C1 segment of cervical spinal cord (tissue), 14 donors: ENCODE results near the gene PARK7.

ENCODE experiments used
- DNase-seq, 14 donors: peaks; one replicate each; lab custom pipeline; 2025; lab: John Stamatoyannopoulos, UW

The PARK7 gene

DNA sequence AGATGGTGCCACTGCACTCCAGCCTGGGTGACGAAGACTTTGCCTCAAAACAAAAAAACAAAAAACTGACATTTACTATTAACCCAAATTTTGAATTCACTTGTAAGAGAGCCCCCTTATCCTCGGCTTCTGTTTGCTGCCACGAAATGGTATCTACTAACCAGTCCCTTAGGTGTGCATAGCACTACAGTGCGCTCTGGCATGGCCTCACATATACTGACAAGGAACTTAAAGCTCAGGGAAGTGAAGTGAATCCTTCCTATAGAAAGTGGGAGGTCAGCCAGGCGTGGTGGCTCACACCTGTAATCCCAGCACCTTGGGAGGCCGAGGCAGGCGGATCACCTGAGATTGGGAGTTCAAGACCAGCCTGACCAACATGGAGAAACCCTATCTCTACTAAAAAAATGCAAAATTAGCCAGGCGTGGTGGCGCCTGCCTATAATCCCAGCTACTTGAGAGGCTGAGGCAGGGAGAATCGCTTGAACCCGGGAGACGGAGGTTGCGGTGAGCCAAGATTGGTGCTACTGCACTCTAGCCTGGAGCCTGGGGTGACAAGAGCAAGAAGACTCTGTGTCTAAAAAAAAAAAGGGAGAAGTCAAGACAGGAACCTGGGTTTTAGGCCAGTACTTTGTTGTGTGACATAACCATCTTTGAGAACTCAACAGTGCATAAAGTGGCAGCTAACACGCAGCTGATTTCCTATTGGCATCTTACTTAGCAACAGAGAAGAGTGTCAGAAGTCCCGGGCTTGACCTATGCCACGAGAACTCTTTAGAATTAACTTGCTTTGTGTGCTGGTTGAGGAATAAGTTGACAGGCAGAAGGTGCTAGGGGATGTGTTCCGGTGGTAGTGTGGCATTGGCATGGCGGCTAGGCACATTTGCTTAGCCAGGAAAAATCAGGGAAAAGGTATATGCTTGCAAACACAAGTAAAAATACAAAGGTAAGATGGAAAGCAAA is 47.8 kb downstream of the PARK7 start:
- DNase-seq = no peak

DNA sequence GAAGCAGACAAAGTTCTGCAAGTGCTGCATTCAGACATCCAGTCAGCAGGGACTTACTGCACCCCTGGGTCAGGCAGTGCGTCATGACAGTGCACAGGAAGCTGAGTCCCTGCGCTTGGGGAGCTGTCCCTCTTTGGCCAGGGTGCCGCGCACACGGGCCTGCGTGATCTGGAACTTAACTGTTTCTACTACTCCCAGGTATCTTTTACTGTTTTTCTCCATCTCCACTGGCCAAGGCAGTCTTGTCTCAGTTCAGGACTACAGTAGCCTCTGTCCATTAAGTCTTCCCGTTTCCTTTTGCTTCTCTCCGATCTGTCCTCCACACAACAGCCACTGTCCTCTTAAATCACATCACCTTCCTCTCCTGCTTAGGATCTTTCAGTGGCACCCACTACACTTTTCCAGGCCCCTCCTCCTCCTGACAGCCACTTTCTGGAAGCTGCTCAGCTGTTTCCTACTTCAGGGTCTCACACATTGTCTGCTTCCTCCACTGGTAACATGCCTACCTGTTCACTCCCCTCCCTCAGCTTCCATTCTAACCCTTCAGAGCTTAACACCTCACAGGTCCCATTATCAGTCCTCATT is 48.7 kb downstream of the PARK7 start:
- DNase-seq = no peak

DNA sequence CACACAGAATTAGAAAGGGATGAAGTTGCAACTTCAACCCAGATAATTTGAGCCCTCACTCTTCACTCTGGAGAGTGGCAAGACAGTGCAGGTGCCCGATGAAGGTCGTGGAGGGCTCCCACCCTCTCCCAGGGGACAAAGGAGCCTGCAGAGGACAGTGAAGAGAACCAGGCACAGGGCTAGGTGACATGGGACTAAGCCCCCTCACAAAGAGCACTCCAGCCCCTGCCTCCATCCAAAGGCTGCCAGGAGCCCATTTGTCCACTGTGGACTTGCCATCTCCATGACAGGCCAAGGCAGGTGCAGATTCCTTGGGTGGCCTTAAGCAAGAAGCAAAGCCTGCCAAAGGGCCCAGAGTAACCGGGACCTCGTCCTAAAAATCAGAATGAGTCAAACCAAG is 49.5 kb downstream of the PARK7 start:
- no peak for DNase-seq

DNA sequence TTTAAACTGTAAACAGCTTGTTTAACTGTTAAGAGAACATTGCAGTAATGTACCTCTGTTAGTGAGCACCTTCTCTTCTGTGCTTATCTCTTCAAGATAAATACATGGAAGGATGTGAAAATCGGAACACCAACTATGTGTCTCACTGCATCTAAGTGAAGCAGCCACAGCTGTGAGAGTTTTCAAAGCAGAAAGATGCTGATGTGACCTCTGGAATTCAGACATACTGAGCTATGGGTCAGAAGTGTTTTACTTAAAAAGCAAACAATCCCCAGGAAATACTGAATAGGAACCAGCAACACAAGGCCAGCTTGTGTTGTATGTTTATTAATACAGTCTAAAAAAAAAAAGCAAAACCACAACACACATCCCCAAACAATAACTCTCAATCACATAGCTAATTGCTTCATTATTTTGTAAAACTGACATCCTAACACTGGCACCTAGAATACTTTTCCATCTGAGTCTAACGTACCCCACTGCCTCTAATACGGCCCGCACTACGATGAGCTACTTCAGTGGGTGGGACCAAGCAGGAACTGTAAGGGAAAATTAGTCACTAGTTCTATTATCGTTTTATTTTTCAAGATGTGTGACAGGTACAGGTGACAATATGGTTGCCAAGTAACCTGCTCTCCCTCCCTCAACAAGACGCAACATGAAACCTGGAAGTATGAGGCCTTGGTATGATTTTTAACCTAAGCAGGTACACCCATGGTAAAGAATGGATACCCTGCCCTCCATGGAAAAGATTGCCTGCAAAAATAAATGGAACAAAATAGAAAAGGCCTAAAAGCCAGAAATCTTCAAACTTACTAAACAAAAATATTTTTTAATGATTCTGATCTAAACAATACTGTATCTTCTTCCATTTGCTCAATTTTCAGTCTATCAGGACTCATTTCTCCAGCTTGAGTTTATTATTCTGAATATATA is 50.7 kb downstream of the PARK7 start:
- no peak for DNase-seq

DNA sequence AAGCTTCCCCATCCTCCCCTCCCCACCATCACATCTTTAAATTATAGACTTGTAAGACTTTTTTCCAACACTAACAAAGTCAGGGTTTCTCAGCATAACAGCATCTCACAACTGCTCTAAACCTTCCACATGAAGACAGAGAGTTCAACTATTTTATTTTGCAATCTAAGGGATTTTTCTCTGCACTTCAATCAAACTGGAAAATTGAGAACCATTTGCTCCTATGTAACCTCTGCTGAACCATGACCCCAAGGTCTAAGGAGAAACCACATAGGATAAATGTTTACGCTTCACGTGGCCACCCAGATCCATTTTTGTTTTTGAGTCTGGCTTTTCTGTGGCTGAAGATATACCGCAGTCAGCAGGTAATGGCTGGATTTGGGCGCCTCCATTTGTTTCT is 51.4 kb downstream of the PARK7 start:
- DNase-seq = no peak

DNA sequence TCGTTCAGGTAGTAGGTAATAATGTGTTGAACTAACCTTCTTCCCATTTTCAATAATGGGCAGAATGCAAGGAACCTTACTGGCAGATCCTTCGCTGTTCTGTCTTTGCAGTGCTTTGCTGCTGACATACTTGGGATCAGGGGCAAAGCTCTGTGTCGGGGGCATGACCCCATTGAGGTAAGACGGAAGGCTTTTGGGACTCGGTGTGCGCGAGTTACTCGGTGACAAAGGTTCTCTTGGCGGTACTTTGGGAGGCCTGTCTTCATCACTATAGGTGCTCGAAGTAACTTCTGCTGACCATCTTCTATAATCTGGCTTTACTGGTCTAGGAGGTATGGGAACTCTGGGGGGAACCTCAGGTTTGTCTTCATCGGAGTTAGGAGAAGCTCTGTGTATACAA is 51.9 kb downstream of the PARK7 start:
- DNase-seq = no peak

DNA sequence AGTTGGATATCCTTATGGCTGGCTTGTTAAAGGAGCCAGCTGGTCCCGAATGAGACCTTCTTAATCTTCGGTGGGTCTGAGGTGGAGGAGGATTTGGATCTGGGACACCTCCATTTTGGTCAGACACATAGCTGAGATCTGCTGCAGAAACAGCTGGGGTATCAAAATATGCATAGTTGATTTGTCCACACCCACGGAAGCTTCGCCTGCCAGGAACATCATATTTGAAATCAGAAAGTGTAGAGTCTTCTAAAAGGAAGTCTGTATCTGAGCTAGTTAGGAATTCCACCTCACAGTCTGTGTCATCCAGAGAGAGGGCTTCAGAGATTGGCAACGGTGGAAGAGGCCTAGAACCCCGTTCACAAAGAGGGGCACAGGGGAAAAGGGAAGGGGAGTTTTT is 52.3 kb downstream of the PARK7 start:
- no peak for DNase-seq

DNA sequence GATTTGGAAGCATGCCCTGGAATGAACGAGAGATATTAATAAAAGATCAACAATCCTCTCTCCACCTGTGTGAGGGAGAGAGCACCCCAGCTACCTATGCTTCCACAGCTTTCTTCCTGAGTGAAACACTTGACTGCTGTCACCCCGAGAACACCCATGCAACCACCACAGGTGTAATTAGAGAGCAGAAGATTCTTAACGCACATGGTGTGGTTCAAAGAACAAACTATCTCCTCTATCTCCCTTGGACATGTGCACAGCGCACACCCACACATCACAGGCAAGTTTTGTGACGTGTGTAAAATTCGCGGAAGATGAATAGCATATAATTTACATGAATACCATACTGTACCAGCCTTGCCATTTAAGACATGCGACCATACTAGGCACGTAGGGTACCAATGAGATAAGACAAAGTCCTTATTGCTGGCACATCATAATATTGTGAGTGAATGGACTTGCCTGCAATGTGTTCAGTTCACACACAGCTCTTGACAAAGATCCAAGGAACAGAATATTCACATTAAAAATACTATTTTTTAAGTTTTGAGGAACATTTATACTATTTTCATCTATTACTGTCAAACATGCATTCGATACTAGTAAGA is 53.0 kb downstream of the PARK7 start:
- no peak for DNase-seq

DNA sequence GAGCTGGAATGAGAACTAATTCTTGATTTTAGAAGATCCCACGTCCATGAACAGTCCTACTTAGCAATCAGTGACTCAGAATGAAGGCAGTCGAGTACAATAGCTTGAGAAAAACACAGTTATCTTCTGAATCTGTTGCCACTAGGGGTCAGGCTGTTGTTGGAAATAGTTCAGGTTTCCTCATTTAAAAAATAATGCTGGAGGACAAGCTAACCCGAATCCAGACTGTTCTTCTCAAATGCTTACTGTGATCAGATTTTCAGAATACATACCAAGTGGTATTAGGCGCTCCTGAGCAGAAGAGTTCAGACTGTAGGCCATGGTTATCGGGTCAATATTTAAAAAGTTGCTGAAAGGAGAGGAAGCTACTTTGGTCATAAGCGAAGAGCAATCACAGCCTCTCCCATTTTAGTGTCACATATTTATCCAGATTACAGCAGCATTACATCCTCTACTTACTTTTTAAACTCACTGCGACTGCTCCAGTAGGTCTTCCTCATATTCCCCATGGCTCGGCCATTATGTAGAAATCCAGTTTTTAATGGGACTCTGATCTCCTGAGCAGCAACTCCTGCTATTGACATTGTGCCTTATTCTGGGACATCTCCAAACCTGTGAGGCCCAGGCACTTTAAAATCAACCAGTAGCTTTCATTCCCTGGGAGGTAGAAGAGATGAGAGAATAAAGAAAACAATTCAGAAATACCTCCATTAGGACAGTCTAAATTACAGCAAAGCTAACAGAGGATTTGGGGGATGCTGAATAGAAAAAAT is 53.7 kb downstream of the PARK7 start:
- peak in 10 of 14 donors; percentile 20 to 71 (median 36) for DNase-seq

DNA sequence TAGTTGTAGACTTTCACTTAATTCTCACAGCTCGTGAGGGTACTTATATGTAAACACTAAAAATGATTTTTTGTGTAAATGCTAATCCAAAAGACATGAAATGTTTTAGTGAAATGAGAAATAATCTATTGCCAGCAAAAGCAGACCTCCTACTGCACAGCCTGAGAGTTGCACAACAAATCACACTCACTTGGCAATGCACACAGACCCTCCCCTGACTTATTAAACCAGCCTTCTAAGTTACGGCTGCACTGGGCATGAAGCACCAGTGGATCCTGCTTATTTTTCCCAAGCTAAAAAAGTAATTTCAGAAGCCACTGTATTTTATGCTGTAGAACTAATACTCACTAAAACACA is 54.3 kb downstream of the PARK7 start:
- peak in 2 of 14 donors; percentile 16 to 38 for DNase-seq

DNA sequence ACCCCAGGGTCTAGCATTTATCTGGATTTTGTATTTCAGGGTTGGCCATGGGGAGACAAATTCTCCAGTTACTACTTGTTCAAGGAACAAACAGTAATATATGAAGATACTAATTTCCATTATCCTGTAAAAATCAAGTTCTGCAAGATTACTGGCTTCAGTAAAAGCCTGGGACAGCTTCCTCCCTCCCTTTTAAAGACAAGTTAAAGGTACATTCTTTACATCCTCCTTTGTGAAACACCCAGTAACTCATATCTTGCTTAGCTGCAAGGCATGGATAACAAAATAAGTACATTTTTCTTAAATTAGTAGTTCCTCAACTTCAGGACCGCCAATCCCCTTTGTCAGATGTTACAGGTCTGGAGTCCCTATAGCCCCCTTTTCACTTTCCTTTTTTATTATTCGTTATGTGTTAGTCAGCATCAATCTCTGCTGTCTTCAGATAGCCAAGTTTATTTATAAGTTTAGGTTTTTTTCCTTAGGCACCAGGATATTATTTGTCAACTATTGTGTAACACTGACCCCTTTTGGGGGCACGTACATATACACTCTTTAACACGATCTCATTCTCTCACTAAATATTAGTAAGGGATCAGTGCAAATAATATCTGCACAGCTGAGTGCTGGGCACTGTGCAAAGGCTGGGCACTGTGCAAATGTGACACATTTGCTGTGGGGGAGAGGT is 54.8 kb downstream of the PARK7 start:
- DNase-seq = no peak

DNA sequence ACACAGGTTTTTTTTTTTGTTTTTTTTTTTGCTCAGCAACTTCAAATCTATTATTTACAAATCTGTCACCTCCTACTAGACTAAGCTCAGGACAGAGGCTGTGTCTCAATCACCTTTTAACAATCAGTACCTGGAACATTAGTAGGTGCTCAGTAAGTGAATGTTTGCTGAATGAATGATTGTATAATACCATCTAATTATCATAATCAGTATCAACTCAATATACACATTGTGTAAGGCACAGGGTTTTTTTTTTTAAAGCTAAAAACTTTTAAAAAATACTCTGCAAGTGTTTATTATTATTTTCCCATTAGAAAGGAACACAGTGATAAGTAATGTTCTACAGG is 55.4 kb downstream of the PARK7 start:
- DNase-seq = no peak

DNA sequence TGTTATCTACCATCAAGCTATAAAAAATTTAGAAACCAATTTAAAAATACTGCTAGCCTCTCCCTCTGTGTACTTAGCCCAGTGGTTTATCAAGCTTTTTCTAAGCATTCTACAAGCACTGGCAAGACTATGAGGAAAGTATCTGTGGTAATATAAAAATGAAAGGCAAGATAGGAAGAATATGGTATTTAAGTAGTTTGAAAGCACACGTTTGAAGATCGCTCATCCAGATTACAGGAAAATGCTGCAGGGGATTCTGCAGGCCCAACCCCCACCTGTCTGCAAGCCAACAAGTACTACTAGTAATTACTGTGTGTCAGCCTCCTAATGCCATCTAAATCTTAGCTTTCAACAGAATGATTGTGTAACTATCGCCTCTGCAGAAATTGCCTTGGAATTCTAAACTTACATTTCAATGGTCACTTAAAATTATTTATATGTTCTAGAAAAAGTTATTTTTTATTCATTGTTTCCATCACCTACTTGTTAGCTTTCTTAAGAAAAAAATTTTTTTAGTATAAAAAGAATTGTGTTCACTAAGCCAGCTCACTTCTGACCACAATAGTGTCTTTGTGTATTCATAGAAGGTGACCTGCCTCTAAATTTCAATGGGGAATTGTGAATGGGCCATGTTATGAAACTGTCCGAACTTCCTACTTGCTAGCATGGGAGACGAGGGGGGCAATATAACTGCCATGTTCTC is 56.1 kb downstream of the PARK7 start:
- DNase-seq = peak in 5 of 14 donors; percentile 21 to 32 (median 31)

DNA sequence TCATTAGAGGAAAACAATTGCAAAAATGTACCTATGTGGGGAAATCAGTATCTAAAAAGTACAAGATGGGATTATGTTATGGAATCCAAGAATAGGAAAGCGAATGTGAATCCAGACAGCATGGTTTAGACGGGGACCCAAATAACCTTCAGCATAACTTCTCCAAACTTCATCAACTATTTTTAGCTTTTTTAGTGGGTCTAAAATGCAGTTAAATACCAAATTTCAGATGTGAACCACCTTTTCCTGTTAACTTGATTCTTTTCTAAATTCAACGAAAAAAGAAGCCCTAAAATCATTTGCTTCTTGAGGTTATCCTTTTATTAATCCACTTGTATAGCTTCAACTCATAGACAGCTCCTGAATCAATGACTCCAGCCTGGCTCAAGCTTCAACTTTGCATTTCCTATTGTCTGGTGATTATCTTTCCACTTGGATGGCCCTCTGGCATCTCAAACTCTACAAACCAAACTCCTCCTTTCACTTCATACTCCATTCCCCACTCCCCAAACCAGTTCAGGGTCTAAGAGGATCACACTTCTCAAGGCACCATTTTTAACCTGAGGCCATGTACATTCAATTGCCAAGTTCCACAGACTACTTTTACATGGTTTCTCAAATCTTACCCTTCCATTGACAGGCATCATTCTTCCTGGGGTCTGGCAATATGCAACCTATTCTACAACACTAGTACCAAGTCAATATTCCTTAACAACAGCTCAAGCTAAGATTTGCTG is 57.1 kb downstream of the PARK7 start:
- DNase-seq = no peak

DNA sequence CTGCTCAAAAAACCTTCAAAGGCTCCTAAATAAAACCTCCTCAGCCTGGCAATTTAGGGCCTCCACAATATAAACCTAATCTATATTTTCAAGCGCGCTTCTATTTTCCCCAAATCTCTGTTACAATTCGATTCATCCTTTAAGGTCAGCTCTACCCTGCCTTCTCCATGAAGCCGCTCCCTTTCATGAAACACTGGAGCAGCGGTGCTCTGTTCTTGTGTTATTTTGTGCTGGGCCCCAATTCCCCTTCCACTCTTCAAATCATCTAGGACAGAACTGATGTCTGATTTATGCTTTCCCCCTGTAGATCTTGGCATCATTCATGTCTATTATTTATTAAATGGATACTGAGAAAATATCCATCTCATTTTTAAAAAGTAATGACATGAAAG is 57.7 kb downstream of the PARK7 start:
- no peak for DNase-seq

DNA sequence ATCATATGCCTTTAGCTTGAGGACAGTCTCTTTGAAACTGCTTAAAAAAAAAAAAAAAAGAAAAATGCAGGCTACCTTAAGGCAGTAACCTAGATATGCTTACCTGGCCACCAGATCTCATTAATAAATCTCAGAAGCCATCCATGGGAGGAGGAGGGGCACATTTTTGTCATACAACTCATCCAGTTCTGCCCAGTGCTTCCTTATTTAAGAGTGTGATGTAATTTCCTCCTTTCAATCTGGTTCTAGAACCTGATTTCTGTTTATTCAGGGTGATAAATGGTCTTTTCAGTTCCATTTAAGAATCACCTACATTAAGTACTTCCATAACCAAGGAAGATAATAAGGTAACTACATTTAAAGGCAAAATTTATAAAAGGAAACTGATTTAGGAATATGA is 58.5 kb downstream of the PARK7 start:
- no peak for DNase-seq

DNA sequence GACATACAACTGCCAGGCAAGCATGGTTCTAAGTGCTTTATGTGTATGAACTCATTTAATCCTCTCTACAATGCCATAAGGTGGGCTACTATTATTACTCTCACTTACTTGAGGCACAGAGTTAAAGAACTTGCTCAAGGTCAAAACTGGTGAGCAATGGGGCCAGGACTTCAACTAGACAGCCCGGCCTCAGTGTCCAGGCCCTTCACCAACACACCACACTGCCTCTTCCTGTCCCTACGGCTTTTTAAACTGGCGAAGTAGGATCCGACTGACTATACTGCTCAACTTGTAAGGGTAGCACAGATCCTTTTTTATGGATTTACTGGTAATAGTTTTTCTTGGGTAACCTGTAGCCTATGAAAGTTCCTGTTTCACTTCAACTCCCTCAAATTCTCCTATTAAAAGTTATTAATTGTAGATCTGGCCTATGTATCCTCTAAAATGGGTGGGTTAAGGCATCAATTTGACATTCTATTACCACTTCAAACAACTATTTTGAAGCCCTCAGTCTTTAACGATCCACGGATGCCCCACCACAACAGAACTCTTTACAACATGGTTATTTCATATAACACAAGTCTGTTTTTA is 60.3 kb downstream of the PARK7 start:
- DNase-seq = no peak

DNA sequence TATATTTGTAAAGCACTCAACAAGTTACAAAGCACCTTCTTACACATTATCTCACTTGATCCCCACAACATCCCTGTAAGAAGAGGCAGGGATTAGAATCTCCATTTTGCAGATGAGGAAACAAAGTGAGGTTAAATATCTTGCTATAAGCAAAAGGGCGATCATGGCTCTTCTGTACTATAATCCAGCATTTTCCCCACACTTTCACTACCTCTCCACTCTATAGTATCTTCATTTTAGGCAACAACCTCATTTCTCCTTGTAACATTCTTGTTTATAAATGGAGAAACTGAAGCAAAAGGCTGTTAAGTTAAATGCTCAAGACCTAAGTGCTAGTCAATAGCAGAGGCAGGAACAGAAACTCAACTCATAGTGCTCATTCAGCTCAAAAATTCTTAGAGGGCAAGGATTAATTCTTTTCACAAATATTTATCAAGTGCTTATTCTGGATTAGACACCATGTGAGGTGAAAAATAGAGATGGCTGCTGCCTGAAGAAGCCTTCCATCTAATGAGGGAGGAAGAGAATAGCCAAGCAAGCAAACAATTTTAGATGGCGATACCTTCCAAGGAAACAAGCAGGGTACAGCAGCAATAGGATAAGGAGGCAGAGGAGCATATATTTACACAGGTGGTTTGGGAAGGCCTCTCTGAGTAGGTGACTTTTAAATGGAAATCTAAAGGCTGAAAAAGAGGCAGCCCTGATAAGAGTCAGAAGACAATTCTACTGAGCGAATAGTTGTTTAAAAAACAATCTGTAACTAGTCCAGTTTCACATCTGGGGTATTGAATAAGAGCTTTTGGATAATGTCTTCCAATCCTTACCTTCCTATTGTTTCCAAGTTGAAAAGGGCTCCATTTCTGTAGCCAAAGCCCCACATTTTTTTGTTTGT is 61.1 kb downstream of the PARK7 start:
- DNase-seq = no peak
